CD14-positive monocyte (primary cell): ENCODE data around the gene POLR2H. TPM values are rescaled to one million over a fixed set of nuclear protein-coding genes. Genes with fewer than 3 reads are reported as not detected.
A peak's percentile ranks its signal among the peaks of the same experiment; 100 is the strongest.

Experiments
- DNase-seq, 3 donors: peaks; one replicate each; pipeline ENCODE4 v3.0.0-alpha.2; 2011 to 2022
- H2AFZ ChIP-seq: 2 replicates; pipeline ENCODE4 v1.6.0; 2012; ENCODE audit warnings: mild to moderate bottlenecking, low read depth, low read length, inconsistent platforms; ENCODE audit not compliant: insufficient read depth, poor library complexity, severe bottlenecking
- H3K27ac ChIP-seq, 2 donors: 1 replicate in 1 of 2; 2 replicates in 1 of 2; pipeline ENCODE4 v1.5.1; 2012 to 2013; ENCODE audit warnings: low read length in 2 of 2, control low read depth in 1 of 2, inconsistent platforms in 1 of 2, low read depth in 1 of 2, mild to moderate bottlenecking in 1 of 2
- H3K27me3 ChIP-seq, 2 donors: one replicate each; pipeline versions ENCODE4 v1.6.0 to v1.6.1; 2011 to 2013; ENCODE audit warnings: low read length in 2 of 2; ENCODE audit not compliant: control insufficient read depth in 2 of 2, insufficient read depth in 2 of 2
- H3K36me3 ChIP-seq, 2 donors: replicated peaks in 1 of 2; 1 replicate in 1 of 2; 2 replicates in 1 of 2; pipeline versions ENCODE4 v1.5.1 to v1.6.1; 2012 to 2013; ENCODE audit warnings: low read length in 2 of 2, control low read depth in 1 of 2, inconsistent platforms in 1 of 2, mild to moderate bottlenecking in 1 of 2; ENCODE audit not compliant: insufficient read depth in 2 of 2, control insufficient read depth in 1 of 2
- H3K4me1 ChIP-seq, 2 donors: 1 replicate in 1 of 2; 2 replicates in 1 of 2; pipeline versions ENCODE4 v1.5.1 to v1.6.1; 2012 to 2013; ENCODE audit warnings: low read length in 2 of 2, control low read depth in 1 of 2, inconsistent platforms in 1 of 2, mild to moderate bottlenecking in 1 of 2, moderate library complexity in 1 of 2; ENCODE audit not compliant: insufficient read depth in 2 of 2, control insufficient read depth in 1 of 2
- H3K4me2 ChIP-seq: replicated peaks from 2 replicates; pipeline ENCODE3; 2012; ENCODE audit warnings: low read length, moderate library complexity, mild to moderate bottlenecking; ENCODE audit not compliant: poor library complexity, severe bottlenecking; ENCODE audit errors: extremely low read depth
- H3K4me3 ChIP-seq, 3 experiments: fragments of 200-600 bp in 1 of 3; sonication (generic) in 1 of 3; replicated peaks in 1 of 3; 1 replicate in 2 of 3; 2 replicates in 1 of 3; pipeline ENCODE4 v1.5.1; 2011 to 2013; ENCODE audit warnings: low read length in 3 of 3, mild to moderate bottlenecking in 3 of 3, control low read depth in 2 of 3, low read depth in 2 of 3, inconsistent platforms in 1 of 3, moderate library complexity in 1 of 3
- H3K79me2 ChIP-seq: 2 replicates; pipeline ENCODE4 v1.6.0; 2012; ENCODE audit warnings: mild to moderate bottlenecking, control low read depth, inconsistent platforms, low read length, moderate library complexity; ENCODE audit not compliant: insufficient read depth
- H3K9ac ChIP-seq: 2 replicates; pipeline ENCODE4 v1.6.0; 2017; ENCODE audit warnings: low read length, mild to moderate bottlenecking; ENCODE audit not compliant: insufficient read depth, poor library complexity, severe bottlenecking
- H3K9me3 ChIP-seq, 2 donors: replicated peaks in 1 of 2; 1 replicate in 1 of 2; 2 replicates in 1 of 2; pipeline versions ENCODE4 v1.5.1 to v1.6.1; 2012 to 2013; ENCODE audit warnings: low read length in 2 of 2, control low read depth in 1 of 2; ENCODE audit not compliant: control insufficient read depth in 1 of 2, insufficient read depth in 1 of 2
- H4K20me1 ChIP-seq: 2 replicates; pipeline ENCODE4 v1.6.0; 2012; ENCODE audit warnings: mild to moderate bottlenecking, low read length, control low read depth, moderate library complexity; ENCODE audit not compliant: insufficient read depth
- H3K27ac Mint-ChIP-seq, 7 donors: one replicate each; pipeline ENCODE4 v1.8.0; 2020; ENCODE audit warnings: mild to moderate bottlenecking in 7 of 7, mixed read lengths in 7 of 7, moderate library complexity in 6 of 7, inconsistent platforms in 2 of 7
- H3K27me3 Mint-ChIP-seq, 3 donors: one replicate each; pipeline ENCODE4 v1.8.0; 2021 to 2022; ENCODE audit warnings: low read depth in 3 of 3, mild to moderate bottlenecking in 3 of 3, mixed read lengths in 3 of 3, moderate library complexity in 3 of 3, inconsistent platforms in 1 of 3
- H3K36me3 Mint-ChIP-seq, 2 donors: one replicate each; pipeline ENCODE4 v1.8.0; 2020; ENCODE audit warnings: mixed read lengths in 2 of 2, inconsistent platforms in 1 of 2, mild to moderate bottlenecking in 1 of 2
- H3K4me1 Mint-ChIP-seq: one replicate; pipeline ENCODE4 v1.8.0; 2020; ENCODE audit warnings: mild to moderate bottlenecking, mixed read lengths
- H3K4me3 Mint-ChIP-seq, 2 donors: one replicate each; pipeline ENCODE4 v1.8.0; 2020; ENCODE audit warnings: mild to moderate bottlenecking in 2 of 2, mixed read lengths in 2 of 2, moderate library complexity in 1 of 2
- H3K9me3 Mint-ChIP-seq, 7 donors: one replicate each; pipeline ENCODE4 v1.8.0; 2020 to 2022; ENCODE audit warnings: mixed read lengths in 7 of 7, mild to moderate bottlenecking in 6 of 7, moderate library complexity in 6 of 7, inconsistent platforms in 2 of 7
- WGBS: methylation state at CpG from one replicate; pipeline ENCODE4 v1.1.5; 2013; ENCODE audit warnings: missing lambda C conversion rate; ENCODE audit not compliant: insufficient coverage; 5-methylcytosine and 5-hydroxymethylcytosine counted together
- intact Hi-C, 2 donors: fragments of 100-400 bp; cut with micrococcal nuclease; formaldehyde crosslinking; loops; one replicate each; pipeline versions ENCODE4 v1.15.0 to v1.15.1; 2023
- polyA plus RNA-seq, 3 donors: library from polyadenylated mRNA; depleted of rRNA in 1 of 3; unstranded in 2 of 3; stranded (reverse) in 1 of 3; fragments of 300-500 nt in 2 of 3; fragments of >200 nt in 1 of 3; fragmentation: Illumina TruSeq in 2 of 3; gene quantifications; 1 replicate in 2 of 3; 2 replicates in 1 of 3; pipeline ENCODE4 v1.2.3, GENCODE V29; 2012 to 2021
- TF ChIP-seq, protein P1 (sequence below): fragments of 200-600 bp; IDR thresholded peaks from one replicate; pipeline ENCODE4 v1.8.0; 2022; ENCODE audit warnings: antibody characterized with exemption, mild to moderate bottlenecking

POLR2H gene
- polyA plus RNA-seq, 3 donors = 21.7 to 67.3 (median 24.6) TPM

DNA sequence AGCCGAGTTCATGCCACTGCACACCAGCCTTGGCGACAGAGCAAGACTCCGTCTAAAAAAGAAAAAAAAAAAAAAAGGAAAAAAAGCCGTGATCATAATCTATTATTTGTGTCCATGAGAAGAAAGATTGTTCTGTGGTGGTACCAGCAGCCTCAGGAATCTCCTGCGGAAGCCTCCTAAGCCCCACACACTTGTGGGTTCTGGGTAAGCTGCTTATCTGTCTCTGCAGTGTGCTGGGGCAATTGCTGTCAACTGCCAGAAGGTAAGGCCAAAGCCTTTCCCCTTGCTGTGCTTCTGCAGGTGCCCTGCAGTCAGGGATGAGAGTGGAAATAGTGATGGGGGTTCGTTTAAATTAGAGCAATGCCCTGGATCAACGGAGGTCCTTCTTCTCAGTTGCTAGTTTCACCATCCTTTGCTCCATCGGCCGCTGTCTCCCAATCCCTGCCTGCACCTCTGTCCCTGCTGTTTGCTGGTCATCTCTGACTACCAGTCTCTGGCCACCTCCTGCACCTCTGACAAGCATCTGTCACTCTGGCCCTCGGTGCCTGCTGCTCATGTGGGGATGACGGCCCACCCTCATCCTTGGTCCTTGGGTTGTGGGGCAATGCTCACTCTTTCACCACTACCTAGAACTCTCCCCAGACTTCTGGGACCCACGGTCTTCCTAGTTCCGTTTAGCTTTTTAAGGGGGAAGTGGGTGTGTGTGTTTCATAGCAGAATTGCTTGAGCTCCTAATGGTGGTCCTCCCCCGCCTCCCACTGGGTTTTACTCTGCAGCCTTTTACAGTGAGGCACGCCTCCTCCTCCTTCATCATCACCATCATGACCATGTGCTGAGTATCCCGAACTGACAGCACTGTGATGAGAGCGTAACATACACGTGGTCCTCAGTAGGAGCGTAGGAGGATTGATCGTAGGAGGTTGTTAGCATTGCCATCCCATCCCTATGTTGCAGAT is 43.8 kb downstream of the POLR2H start:
- peaks cover 0 to 12% of the 10 kb centered on the region in 2 donors for H3K27me3 ChIP-seq
- no peaks in the 10 kb centered on the region for H3K9me3 ChIP-seq
- intact Hi-C loops = no loop called here
- H3K9me3 Mint-ChIP-seq = peaks cover 0 to 2% (median 0%) of the 10 kb centered on the region in 7 donors
- DNase-seq = no peak
- peak overlapping the region in 1 of 2 donors; percentile 42 for H3K4me3 Mint-ChIP-seq
- H3K9ac ChIP-seq = no peak overlapping the region
- no peak overlapping the region for H3K4me2 ChIP-seq
- peak overlapping the region in 1 of 7 donors; percentile 16 for H3K27ac Mint-ChIP-seq
- H3K4me3 ChIP-seq = no peak overlapping the region
- peaks cover under 1 to 25% (median 15%) of the 10 kb centered on the region in 3 donors for H3K27me3 Mint-ChIP-seq
- H3K36me3 Mint-ChIP-seq = no peaks in the 10 kb centered on the region
- WGBS = 72% methylated on average over 9 of the region's 20 CpGs
- no peaks in the 10 kb centered on the region for H3K36me3 ChIP-seq
- no peaks in the 10 kb centered on the region for H4K20me1 ChIP-seq
- TF ChIP-seq, protein P1, sequence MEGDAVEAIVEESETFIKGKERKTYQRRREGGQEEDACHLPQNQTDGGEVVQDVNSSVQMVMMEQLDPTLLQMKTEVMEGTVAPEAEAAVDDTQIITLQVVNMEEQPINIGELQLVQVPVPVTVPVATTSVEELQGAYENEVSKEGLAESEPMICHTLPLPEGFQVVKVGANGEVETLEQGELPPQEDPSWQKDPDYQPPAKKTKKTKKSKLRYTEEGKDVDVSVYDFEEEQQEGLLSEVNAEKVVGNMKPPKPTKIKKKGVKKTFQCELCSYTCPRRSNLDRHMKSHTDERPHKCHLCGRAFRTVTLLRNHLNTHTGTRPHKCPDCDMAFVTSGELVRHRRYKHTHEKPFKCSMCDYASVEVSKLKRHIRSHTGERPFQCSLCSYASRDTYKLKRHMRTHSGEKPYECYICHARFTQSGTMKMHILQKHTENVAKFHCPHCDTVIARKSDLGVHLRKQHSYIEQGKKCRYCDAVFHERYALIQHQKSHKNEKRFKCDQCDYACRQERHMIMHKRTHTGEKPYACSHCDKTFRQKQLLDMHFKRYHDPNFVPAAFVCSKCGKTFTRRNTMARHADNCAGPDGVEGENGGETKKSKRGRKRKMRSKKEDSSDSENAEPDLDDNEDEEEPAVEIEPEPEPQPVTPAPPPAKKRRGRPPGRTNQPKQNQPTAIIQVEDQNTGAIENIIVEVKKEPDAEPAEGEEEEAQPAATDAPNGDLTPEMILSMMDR = no peak
- H3K4me1 ChIP-seq = peaks cover 26 to 32% of the 10 kb centered on the region in 2 donors
- no peak overlapping the region for H3K27ac ChIP-seq
- peaks cover 29% of the 10 kb centered on the region for H3K4me1 Mint-ChIP-seq
- H2AFZ ChIP-seq = no peak overlapping the region
- H3K79me2 ChIP-seq = no peaks in the 10 kb centered on the region

DNA sequence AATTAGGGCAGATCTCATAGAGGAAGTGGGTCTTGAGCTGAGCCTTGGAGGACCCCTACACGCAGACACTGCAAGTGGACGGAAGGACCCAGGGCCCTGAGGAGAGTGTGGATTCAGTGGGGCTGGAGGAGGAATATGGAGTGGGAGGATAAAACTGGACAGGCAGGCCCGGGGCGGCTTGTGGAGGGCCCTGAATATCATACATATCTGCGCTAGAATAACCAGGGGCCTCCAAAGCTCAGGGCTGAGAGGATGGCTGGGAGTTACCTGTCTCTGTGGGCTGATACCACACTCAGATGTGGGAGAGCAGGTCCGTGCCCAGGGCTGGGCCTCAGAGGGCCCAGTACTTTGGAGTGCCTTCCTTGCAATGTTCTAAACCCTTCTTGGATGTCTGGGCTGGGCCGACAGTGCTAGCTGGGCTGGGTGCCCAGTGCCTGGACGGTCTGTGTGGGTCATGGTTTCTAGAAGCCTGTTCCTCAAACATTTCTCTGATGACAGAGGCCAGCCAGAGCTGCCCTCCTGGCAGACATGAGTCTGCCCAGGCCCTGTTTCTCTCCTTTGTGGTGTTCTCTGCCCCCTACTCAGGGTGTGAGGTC is 47.9 kb downstream of the POLR2H start:
- Histone ChIP-seq H3K4me1 (peaks cover 26 to 32% of the 10 kb centered on the region in 2 donors), H3K4me3 (no peak overlapping the region), H2AFZ (no peak overlapping the region), H3K27ac (no peak overlapping the region), H3K79me2 (no peaks in the 10 kb centered on the region), H3K27me3 (no peaks in the 10 kb centered on the region), H3K36me3 (no peaks in the 10 kb centered on the region), H3K9me3 (no peaks in the 10 kb centered on the region), H3K4me2 (no peak overlapping the region), H4K20me1 (no peaks in the 10 kb centered on the region), H3K9ac (no peak overlapping the region)
- Mint-ChIP-seq H3K4me1 (peaks cover 31% of the 10 kb centered on the region), H3K27me3 (peaks cover 2 to 10% (median 7%) of the 10 kb centered on the region in 3 donors), H3K4me3 (peak overlapping the region in 1 of 2 donors; percentile 48), H3K36me3 (no peaks in the 10 kb centered on the region), H3K9me3 (peaks cover 0 to 3% (median 0%) of the 10 kb centered on the region in 7 donors), H3K27ac (peak overlapping the region in 1 of 7 donors; percentile 84)
- TF ChIP-seq, protein P1 = no peak
- no peak for DNase-seq
- intact Hi-C loops = no loop called here
- over 99% methylated on average over 8 of the region's 8 CpGs for WGBS
